Superior temporal gyrus (tissue), 1 donor: ENCODE results near the gene PTPRD.
A peak's percentile ranks its signal among the peaks of the same experiment; 100 is the strongest.

Experiments used
- DNase-seq: peaks from one replicate; pipeline ENCODE4 v3.0.0-alpha.2; 2016; ENCODE audit errors: extremely low spot score

Gene PTPRD

GRCh38 chr9:10612641-10613398 lies at the start of gene PTPRD:
PTPRD (minus strand) TSS chr9:10613002.
- no peak for DNase-seq

- no peak for DNase-seq
These were observed 49.2 kb upstream of the PTPRD start for GRCh38 chr9:10661994-10662393.

GRCh38 chr9:10661376-10661775 lies 48.6 kb upstream of the PTPRD start:
- DNase-seq: no peak

- DNase-seq: no peak
These were observed 38.2 kb upstream of the PTPRD start for GRCh38 chr9:10651012-10651411.

GRCh38 chr9:10649076-10649475 lies 36.3 kb upstream of the PTPRD start:
- no peak for DNase-seq

- DNase-seq: no peak
These were observed 21.0 kb upstream of the PTPRD start for GRCh38 chr9:10633785-10634184.

- DNase-seq: peak; percentile 59
These were observed 1.5 kb upstream of the PTPRD start for GRCh38 chr9:10614196-10614800.

GRCh38 chr9:10613419-10613818 lies 617 bp upstream of the PTPRD start:
- no peak for DNase-seq

GRCh38 chr9:10605388-10605787 lies 7.4 kb downstream of the PTPRD start:
- no peak for DNase-seq

- no peak for DNase-seq
These were observed 7.9 kb downstream of the PTPRD start for GRCh38 chr9:10604927-10605326.

- no peak for DNase-seq
These were observed 15.0 kb downstream of the PTPRD start for GRCh38 chr9:10597801-10598200.

- DNase-seq: no peak
These were observed 18.3 kb downstream of the PTPRD start for GRCh38 chr9:10594482-10594881.

- DNase-seq: no peak
These were observed 26.4 kb downstream of the PTPRD start for GRCh38 chr9:10586407-10586806.

GRCh38 chr9:10571699-10572098 lies 41.1 kb downstream of the PTPRD start:
- DNase-seq: no peak

- no peak for DNase-seq
These were observed 46.0 kb downstream of the PTPRD start for GRCh38 chr9:10566848-10567247.

- DNase-seq: no peak
These were observed 50.0 kb downstream of the PTPRD start for GRCh38 chr9:10562581-10563343.

GRCh38 chr9:10548348-10548747 lies 64.5 kb downstream of the PTPRD start:
- DNase-seq: peak; percentile 34

GRCh38 chr9:10538073-10538472 lies 74.7 kb downstream of the PTPRD start:
- no peak for DNase-seq

- DNase-seq: no peak
These were observed 78.0 kb downstream of the PTPRD start for GRCh38 chr9:10534850-10535249.

- no peak for DNase-seq
These were observed 86.8 kb downstream of the PTPRD start for GRCh38 chr9:10525972-10526371.

- no peak for DNase-seq
These were observed 89.6 kb downstream of the PTPRD start for GRCh38 chr9:10523164-10523563.

GRCh38 chr9:10512144-10512543 lies 100.7 kb downstream of the PTPRD start:
- no peak for DNase-seq

- no peak for DNase-seq
These were observed 123.9 kb downstream of the PTPRD start for GRCh38 chr9:10488937-10489336.
